ENCODE results near the gene NEU4. TPM values are rescaled to one million over a fixed set of nuclear protein-coding genes. Genes with fewer than 3 reads are reported as not detected.

NEU4 gene
- total RNA-seq, 1 experiment from 2014 or later = 0.70 TPM

GRCh38 chr2:241851325-241852115, 42.5 kb downstream of the NEU4 start:
- Histone ChIP-seq H3K23ac (ENCODE audit: insufficient read length, low read depth, low read length) (no peak overlapping the region), H2AK5ac (ENCODE audit: insufficient read length, low read length) (no peak overlapping the region), H2BK12ac (ENCODE audit: insufficient read length, low read depth, low read length) (no peak overlapping the region), H3K9ac (ENCODE audit: extremely low read depth, insufficient read length, low read length) (no peak overlapping the region), H4K8ac (replicated peaks; ENCODE audit: insufficient read length, low read depth, low read length) (no peak overlapping the region), H3K27ac (ENCODE audit: insufficient read length, low read depth, low read length) (no peak overlapping the region), H3T11ph (ENCODE audit: low read length) (no peak overlapping the region), H2AFZ (ENCODE audit: low read length) (no peak overlapping the region), H4K5ac (ENCODE audit: insufficient read length, low read depth, low read length) (no peak overlapping the region), H2BK15ac (ENCODE audit: low read depth, low read length) (no peak overlapping the region; the same call in 1 of the 2 replicates), H3K4me1 (ENCODE audit: insufficient read depth, low read length) (no peaks in the 10 kb centered on the region), H4K20me1 (ENCODE audit: control insufficient read depth, insufficient read depth, insufficient read length) (no peaks in the 10 kb centered on the region), H3K27me3 (ENCODE audit: insufficient read depth, low read length) (no peaks in the 10 kb centered on the region), H3K14ac (ENCODE audit: insufficient read depth, low read length) (no peak overlapping the region; the same call in 1 of the 2 replicates), H3K79me2 (ENCODE audit: insufficient read depth, low read length) (no peaks in the 10 kb centered on the region), H2BK120ac (ENCODE audit: low read depth, low read length, poor library complexity, severe bottlenecking) (no peak overlapping the region), H3K4ac (ENCODE audit: low read depth, low read length) (no peak overlapping the region), H3K23me2 (ENCODE audit: insufficient read length, low read depth, low read length, poor library complexity, severe bottlenecking) (no peaks in the 10 kb centered on the region), H3K56ac (ENCODE audit: insufficient read length, low read depth, low read length) (no peak overlapping the region), H2BK5ac (ENCODE audit: insufficient read length, low read length) (no peak overlapping the region), H4K91ac (ENCODE audit: insufficient read length, low read depth, low read length) (no peak overlapping the region), H3K4me2 (ENCODE audit: insufficient read depth, insufficient read length, low read length) (no peak overlapping the region), H3K9me3 (ENCODE audit: control insufficient read depth, low read depth, low read length) (no peaks in the 10 kb centered on the region), H2BK20ac (ENCODE audit: low read depth, low read length, poor library complexity, severe bottlenecking) (no peak overlapping the region), H3K18ac (ENCODE audit: insufficient read length, low read depth, low read length) (no peak overlapping the region), H3K79me1 (ENCODE audit: insufficient read depth, low read depth, low read length, poor library complexity, severe bottlenecking) (no peaks in the 10 kb centered on the region)
- H3K4me3 Mint-ChIP-seq = no peak overlapping the region
- H3K4me1 Mint-ChIP-seq = no peaks in the 10 kb centered on the region
- DNase-seq = peak; percentile 21
- TF ChIP-seq CTCF (conservative IDR thresholded peaks at IDR 0.05) = no peak
- no peaks in the 10 kb centered on the region for H3K9me3 Mint-ChIP-seq
- H3K36me3 Mint-ChIP-seq (ENCODE audit: insufficient read depth in 1 of 3, low read depth in 3 of 3) = no peaks in the 10 kb centered on the region
- WGBS (ENCODE audit: extremely low coverage, insufficient read length, low lambda C conversion rate) = no CpG with 5 or more reads among the region's 26 CpGs
- H3K27me3 Mint-ChIP-seq (ENCODE audit: low read depth) = peaks cover 8% of the 10 kb centered on the region
- peak overlapping the region in 1 of 3 experiments; percentile 57; a peak in 2 of 7 replicates for H3K27ac Mint-ChIP-seq
